GM19438 (cell line): ENCODE measurements around the gene ZIC2.

Source experiments
- ATAC-seq: cut with Tn5 transposase; IDR thresholded peaks from one replicate; pipeline ENCODE4 v1.9.1; 2021; ENCODE audit warnings: low read depth; ENCODE audit not compliant: unreplicated experiment

The ZIC2 gene

GRCh38 chr13:99984461-99985240 lies 3.1 kb downstream of the ZIC2 start:
- ATAC-seq = no peak

- ATAC-seq = no peak
Measured at GRCh38 chr13:99985241-99985874, 3.8 kb downstream of the ZIC2 start.

- ATAC-seq = no peak
Measured at GRCh38 chr13:99985886-99986527, 4.4 kb downstream of the ZIC2 start.

DNA sequence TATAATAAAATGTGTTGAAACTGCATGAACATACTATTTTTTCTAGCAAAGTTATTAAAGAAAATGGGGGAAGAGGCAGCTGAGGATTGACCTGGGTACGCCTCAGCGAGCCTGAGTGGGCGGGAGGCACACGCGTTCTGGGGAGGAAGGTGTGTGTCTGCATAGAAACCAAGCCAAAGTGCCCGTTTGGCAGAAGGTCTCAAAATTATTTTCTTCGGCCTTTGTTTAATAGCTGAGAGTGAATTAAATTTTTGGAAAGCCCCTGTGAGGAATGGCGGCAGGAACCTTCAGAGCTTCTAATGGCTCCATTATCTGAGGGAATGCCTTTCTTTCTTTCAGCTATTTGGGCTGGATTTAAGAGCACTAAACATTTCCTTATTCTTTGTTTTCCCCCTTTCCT lies 5.2 kb downstream of the ZIC2 start:
- no peak for ATAC-seq

DNA sequence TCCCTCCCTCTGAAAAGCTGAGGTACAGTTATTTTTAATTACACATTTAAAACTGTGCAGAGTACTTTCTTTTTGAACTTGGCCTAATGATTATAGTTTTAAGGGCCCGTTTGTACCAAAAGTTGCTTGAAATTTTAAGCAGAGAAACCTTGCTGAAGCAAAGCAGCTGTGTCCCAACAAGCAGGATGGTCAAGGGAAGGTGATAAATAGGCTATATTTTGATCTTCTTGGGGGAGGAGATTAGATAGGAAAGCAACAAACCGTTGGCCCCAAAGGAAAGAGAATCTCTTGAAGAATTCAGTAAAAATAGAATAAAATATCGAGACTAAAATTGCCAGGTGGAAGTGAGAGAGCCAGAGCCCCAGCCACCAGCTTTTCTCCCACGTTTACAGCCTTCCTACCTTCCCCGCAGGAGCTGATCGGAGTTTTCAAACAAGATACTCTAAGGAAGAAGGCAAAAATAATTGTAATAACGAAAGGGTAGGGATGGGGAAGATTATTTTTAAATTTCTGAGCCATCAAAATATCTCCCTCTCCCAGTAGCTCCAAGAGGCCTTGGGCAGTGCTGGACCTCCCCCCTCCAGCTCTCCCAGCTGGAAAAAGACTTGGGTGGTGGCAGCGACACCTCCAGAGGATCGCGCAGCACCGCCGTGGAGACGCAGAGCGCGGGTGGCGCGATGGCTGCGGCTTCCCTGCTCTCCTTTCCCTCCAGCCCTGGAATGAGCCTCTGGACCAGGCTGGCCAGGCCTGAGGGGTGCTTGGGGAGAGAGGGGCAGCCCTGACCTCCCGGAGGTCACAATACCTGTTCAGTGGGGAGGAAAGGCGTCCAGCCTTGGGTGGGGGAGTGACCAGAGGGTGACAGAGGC lies 5.8 kb downstream of the ZIC2 start:
- no peak for ATAC-seq

DNA sequence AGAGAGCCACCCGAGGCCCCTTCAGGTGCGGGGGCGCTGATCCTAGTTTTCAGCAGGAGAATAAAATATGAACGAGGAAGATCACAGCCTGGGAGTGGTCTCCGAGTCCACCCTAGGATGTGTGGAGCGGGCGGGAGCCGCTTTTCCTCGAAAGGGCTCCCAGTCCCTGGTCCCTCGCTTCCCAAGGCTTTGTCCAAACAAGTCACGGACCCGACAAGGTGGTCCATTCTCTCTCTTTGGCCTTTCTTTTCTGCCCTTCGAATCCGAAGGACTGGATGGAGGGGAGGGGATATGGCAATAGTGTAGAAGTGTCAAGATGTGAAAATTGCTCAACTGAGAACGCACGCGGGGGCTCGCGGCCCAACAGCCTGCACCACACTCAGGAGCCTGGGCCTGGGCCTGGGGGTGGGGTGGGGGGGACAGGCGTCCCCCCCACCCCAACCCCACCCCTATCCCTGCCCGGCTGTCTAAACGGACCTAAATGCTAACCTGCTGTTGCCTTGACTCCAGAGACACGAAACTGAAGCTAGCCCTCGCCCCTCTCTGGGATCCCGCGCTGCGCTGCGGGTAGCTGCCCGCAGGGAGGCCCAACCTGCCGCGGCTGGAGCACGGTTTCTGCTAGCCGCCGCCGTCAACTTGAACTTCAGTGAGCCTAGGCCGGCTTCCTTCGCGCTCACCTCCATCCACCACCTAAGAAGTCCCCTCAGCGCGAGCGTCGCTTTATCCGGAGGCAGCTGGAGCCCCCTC lies 7.1 kb downstream of the ZIC2 start:
- no peak for ATAC-seq

GRCh38 chr13:99989276-99990125 lies 7.9 kb downstream of the ZIC2 start:
- ATAC-seq = no peak

GRCh38 chr13:99990126-99990977 lies 8.8 kb downstream of the ZIC2 start:
- ATAC-seq = no peak

DNA sequence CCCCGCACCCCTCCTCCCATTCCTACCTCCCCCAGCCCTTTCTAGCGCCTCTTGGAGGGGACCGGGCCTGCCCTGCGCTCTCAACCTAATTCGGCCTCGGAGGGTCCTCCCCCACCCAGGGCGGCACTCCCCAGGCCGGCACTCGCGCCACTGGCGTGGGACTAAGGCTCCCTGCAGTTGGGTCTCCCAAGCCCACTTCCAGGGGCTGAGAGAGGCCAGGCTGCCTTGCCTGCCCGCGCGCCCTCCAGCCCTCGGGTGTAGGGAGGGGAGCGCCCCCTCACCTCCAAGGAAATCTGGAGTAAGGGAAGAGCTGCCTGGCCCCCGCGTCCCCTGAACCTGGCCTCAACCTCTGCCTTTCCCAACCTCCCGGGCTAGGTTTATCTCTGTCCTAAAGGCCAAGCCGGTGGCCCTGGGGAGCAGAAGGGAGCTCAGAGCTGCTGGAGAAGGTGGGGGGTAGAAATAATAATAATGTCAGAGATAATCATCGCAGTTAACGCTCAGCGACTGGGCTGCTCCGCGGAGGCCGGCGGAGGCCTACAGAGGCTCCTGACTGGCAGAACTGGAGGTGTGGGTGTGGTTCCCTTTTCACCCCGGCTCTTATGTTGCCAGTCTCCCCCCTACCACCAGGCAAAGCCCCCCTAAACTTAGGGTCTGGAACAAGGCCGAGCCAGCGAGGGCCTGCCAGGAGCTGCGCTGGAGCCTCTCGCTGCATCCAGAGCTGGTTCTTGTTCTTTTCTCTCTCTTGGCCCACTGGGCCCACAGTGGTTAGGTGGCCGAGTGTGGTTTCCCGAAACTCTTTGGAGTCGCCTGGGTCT lies 9.6 kb downstream of the ZIC2 start:
- no peak for ATAC-seq

- ATAC-seq = no peak
Measured at GRCh38 chr13:99991828-99992775, 10.5 kb downstream of the ZIC2 start.

GRCh38 chr13:99992949-99993351 lies 11.4 kb downstream of the ZIC2 start:
- no peak for ATAC-seq

- no peak for ATAC-seq
Measured at GRCh38 chr13:99993660-99994637, 12.4 kb downstream of the ZIC2 start.

- ATAC-seq = no peak
Measured at GRCh38 chr13:99994638-99995020, 13.0 kb downstream of the ZIC2 start.

DNA sequence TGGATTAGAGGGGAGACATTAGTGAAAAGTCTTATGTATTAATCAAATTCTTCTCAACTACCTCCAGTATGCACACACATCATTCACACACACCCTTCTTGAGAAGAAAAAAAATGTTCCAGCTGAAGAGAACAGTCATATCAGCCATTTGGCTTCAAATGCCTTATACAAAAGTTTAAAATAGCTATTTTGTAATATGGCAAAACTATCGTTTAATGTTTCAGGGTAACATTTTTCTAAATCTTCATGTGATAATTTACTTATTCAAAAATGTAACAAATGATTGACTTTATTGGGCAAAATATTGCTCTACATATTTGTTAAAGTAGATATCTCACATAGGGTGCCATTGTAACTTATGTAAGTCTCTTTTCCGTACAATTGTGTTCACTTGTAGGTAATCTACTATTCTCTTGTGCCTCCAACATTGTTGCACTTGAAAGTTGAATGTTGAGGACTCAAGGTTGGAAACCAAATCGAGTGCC lies 13.6 kb downstream of the ZIC2 start:
- no peak for ATAC-seq
